Right lobe of liver (tissue), 6 donors: ENCODE data around the gene NIPA2. TPM values are rescaled to one million over a fixed set of nuclear protein-coding genes. Genes with fewer than 3 reads are reported as not detected.

Experiments
- ATAC-seq, 4 donors: fragments of 200-7000 bp; cut with Tn5 transposase; one replicate each; pipeline ENCODE4 v1.9.1; 2020; ENCODE audit warnings: mild to moderate bottlenecking in 4 of 4, moderate library complexity in 4 of 4
- DNase-seq, 3 donors: peaks; one replicate each; pipeline ENCODE4 v3.0.0-alpha.2; 2020
- H3K27ac ChIP-seq, 3 donors: fragments of 200-600 bp; one replicate each; pipeline ENCODE4 v1.8.0; 2022
- H3K27me3 ChIP-seq, 2 donors: fragments of 200-600 bp; one replicate each; pipeline ENCODE4 v1.8.0; 2022
- H3K36me3 ChIP-seq, 4 donors: fragments of 200-600 bp; sonication (generic) in 1 of 4; one replicate each; pipeline versions ENCODE4 v1.5.1 to v1.8.0; 2017 to 2022; ENCODE audit warnings: control low read depth in 1 of 4
- H3K4me1 ChIP-seq, 4 donors: fragments of 200-600 bp; sonication (generic) in 1 of 4; one replicate each; pipeline versions ENCODE4 v1.5.1 to v1.8.0; 2017 to 2022; ENCODE audit warnings: control low read depth in 1 of 4
- H3K4me3 ChIP-seq, 3 donors: fragments of 200-600 bp; one replicate each; pipeline ENCODE4 v1.8.0; 2022
- H3K9me3 ChIP-seq, 4 donors: fragments of 200-600 bp; sonication (generic) in 1 of 4; one replicate each; pipeline versions ENCODE4 v1.5.1 to v1.8.0; 2017 to 2022; ENCODE audit warnings: control low read depth in 1 of 4
- CTCF ChIP-seq, 4 donors: fragments of 200-600 bp in 3 of 4; fragments of 450-650 bp in 1 of 4; IDR thresholded peaks; one replicate each; pipeline versions ENCODE4 v1.5.1 to v1.8.0; 2016 to 2022; ENCODE audit warnings: antibody characterized with exemption in 4 of 4, mild to moderate bottlenecking in 2 of 4
- POLR2A ChIP-seq: fragments of 450-650 bp; IDR thresholded peaks from one replicate; pipeline ENCODE4 v1.6.1; 2017; ENCODE audit warnings: antibody characterized with exemption, mild to moderate bottlenecking
- WGBS: methylation state at CpG from one replicate; pipeline ENCODE4 v1.1.6; 2018; ENCODE audit warnings: low coverage, low lambda C conversion rate; ENCODE audit not compliant: insufficient coverage; ENCODE audit errors: missing lambda C conversion rate; 5-methylcytosine and 5-hydroxymethylcytosine counted together
- intact Hi-C, 2 donors: fragments of 100-400 bp; cut with DNase I; formaldehyde crosslinking; loops; one replicate each; pipeline versions ENCODE4 v1.11.2 to v1.14.1; 2022
- total RNA-seq, 6 experiments: library from RNA; depleted of rRNA in 2 of 6; stranded (reverse); fragments of >200 nt in 2 of 6; fragmentation: NEBNext Ultra II Directional in 3 of 6; extraction: Animal tissue kit (Norgen Biotek cat#: 25700) in 3 of 6; gene quantifications; one replicate each; pipeline versions ENCODE4 v1.1.0 to v1.2.4, GENCODE V29; 2016 to 2023
- donor health status: DM: no; HTN: yes; CAD: no.
- donor health status: DM: no; HTN: no; CAD: no.
- donor health status: DM: no; HTN: no; CAD: no.
- donor health status: DM: no; HTN: yes; CAD: no.
- donor health status: DM: no; HTN: yes; CAD: no.

The NIPA2 gene
- total RNA-seq, 6 experiments from 2014 or later: 15.1 to 27.9 (median 21.3) TPM

- intact Hi-C loops: no loop called here
Observed at GRCh38 chr15:22844421-22845288, 6.2 kb downstream of the NIPA2 start.

DNA sequence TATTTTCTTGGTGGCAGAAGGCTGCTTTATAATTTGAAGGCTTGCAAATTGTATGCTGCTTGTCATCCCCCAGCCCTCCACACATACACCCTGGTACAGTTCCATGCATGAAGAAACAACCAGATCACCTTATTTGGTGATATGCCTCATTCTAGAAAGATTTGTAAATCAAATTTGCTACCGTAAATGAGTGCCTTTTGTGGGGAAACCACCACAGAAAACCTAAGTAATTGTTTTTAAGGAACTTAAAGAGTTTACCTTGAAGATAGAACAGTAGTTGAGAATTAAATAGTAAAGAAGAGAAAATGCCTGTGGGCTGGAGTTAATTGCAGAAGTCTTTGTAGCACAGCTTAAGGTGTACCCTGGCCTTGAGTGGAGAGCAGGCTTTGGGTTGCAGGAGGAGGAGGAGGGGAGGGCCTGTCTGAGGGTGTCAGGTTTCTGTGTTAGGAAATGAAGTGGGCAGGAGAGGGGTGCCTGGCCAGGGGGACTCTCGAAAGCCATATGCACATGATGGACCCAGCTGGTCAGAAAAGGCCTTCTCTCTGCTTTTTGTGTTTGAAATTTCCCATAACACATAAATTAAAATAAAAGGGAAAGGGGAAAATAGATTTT, 6.9 kb downstream of the NIPA2 start:
- 88% methylated on average over 1 of the region's 2 CpGs for WGBS
- H3K4me3 ChIP-seq: no peak overlapping the region
- TF ChIP-seq CTCF (IDR thresholded peaks at IDR 0.05): no peak
- ATAC-seq: no peak
- no peak for DNase-seq
- peaks cover 0 to 6% (median 0%) of the 10 kb centered on the region in 4 donors for H3K4me1 ChIP-seq
- H3K36me3 ChIP-seq: peaks cover 0 to 24% (median 0%) of the 10 kb centered on the region in 4 donors
- intact Hi-C loops: no loop called here
- H3K27me3 ChIP-seq: no peaks in the 10 kb centered on the region
- H3K9me3 ChIP-seq: no peaks in the 10 kb centered on the region
- H3K27ac ChIP-seq: no peak overlapping the region

More at GRCh38 chr15:22844421-22845288, 6.2 kb downstream of the NIPA2 start:
- H3K4me1 ChIP-seq: peaks cover 0 to 14% (median 3%) of the 10 kb centered on the region in 4 donors
- no peak overlapping the region for H3K27ac ChIP-seq
- H3K4me3 ChIP-seq: no peak overlapping the region
- no peak for ATAC-seq
- no peak for TF ChIP-seq POLR2A
- TF ChIP-seq CTCF (IDR thresholded peaks at IDR 0.05): no peak
- H3K27me3 ChIP-seq: no peaks in the 10 kb centered on the region
- DNase-seq: no peak
- H3K9me3 ChIP-seq: no peaks in the 10 kb centered on the region
- 72% methylated on average over 18 of the region's 19 CpGs for WGBS
- peaks cover 0 to 19% (median 0%) of the 10 kb centered on the region in 4 donors for H3K36me3 ChIP-seq

GRCh38 chr15:22846073-22846472, 7.6 kb downstream of the NIPA2 start:
- ATAC-seq: no peak
- WGBS: 97% methylated on average over 6 of the region's 6 CpGs
- H3K27me3 ChIP-seq: no peaks in the 10 kb centered on the region
- intact Hi-C loops: no loop called here
- no peak overlapping the region for H3K27ac ChIP-seq
- H3K9me3 ChIP-seq: no peaks in the 10 kb centered on the region
- no peaks in the 10 kb centered on the region for H3K4me1 ChIP-seq
- H3K36me3 ChIP-seq: peaks cover 0 to 24% (median 0%) of the 10 kb centered on the region in 4 donors
- H3K4me3 ChIP-seq: no peak overlapping the region
- DNase-seq: no peak
- TF ChIP-seq CTCF (IDR thresholded peaks at IDR 0.05) (no peak), POLR2A (no peak)

DNA sequence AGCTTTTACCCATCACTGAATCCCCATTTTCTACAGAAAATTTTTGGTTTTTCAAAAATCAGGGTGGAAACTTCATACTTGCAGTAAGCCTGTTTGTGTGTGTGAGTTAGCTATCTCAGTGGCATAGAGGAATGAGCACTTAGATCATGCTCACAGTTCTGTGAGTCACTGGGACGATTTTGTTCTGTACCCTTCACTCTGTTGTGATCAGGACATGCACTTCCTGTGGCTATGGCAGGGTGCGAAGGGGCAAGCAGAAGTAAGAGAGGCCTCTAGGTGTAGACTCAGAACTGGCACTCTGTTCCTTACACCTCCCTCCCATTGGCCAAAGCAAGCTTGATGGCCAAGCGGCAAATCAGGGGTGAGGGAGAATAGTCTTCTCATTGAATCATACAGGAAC, 11.6 kb downstream of the NIPA2 start:
- intact Hi-C loops: no loop called here
- 84% methylated on average over 3 of the region's 3 CpGs for WGBS
- ATAC-seq (no peak), DNase-seq (no peak)
- no peaks in the 10 kb centered on the region for H3K27me3 ChIP-seq
- H3K9me3 ChIP-seq: no peaks in the 10 kb centered on the region
- peaks cover 0 to 47% (median 6%) of the 10 kb centered on the region in 4 donors for H3K36me3 ChIP-seq
- no peak overlapping the region for H3K27ac ChIP-seq
- H3K4me3 ChIP-seq: no peak overlapping the region
- no peaks in the 10 kb centered on the region for H3K4me1 ChIP-seq
- TF ChIP-seq CTCF (IDR thresholded peaks at IDR 0.05) (no peak), POLR2A (no peak)
